ENCODE data around the gene MMP15.
"Not testable (repeated sequence)": the region's sequence is repeated elsewhere in the genome, so short reads cannot be mapped to it uniquely, and the experiment has no call there.

Gene MMP15

DNA sequence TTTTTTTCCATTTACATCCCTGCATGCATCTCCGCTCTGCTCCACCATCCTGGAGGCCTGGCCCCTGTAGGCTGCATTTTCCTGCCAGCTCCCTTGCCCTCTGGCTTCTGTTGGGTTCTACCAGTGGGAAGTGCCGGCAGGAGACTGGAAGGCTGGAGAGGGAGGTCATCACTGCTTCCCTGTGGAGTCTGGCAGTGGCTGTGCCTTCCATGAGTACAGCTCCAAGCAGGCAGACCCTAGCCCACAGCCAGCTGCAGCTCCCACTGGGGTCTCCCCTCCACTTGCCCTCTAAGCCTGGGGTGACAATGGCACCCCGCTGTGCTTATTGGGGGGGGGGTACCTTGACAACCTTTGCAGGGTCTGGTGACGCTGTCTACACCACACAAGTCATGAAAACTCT lies 37.3 kb downstream of the MMP15 start:
- no peak for DNase-seq (ENCODE audit: low read depth)
- TF ChIP-seq, protein P1, sequence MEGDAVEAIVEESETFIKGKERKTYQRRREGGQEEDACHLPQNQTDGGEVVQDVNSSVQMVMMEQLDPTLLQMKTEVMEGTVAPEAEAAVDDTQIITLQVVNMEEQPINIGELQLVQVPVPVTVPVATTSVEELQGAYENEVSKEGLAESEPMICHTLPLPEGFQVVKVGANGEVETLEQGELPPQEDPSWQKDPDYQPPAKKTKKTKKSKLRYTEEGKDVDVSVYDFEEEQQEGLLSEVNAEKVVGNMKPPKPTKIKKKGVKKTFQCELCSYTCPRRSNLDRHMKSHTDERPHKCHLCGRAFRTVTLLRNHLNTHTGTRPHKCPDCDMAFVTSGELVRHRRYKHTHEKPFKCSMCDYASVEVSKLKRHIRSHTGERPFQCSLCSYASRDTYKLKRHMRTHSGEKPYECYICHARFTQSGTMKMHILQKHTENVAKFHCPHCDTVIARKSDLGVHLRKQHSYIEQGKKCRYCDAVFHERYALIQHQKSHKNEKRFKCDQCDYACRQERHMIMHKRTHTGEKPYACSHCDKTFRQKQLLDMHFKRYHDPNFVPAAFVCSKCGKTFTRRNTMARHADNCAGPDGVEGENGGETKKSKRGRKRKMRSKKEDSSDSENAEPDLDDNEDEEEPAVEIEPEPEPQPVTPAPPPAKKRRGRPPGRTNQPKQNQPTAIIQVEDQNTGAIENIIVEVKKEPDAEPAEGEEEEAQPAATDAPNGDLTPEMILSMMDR (IDR thresholded peaks at IDR 0.05; ENCODE audit: insufficient read depth, low read depth, low read length, missing control alignments): no peak
- no peak overlapping the region for H3K4me3 ChIP-seq (ENCODE audit: low read depth, low read length)

DNA sequence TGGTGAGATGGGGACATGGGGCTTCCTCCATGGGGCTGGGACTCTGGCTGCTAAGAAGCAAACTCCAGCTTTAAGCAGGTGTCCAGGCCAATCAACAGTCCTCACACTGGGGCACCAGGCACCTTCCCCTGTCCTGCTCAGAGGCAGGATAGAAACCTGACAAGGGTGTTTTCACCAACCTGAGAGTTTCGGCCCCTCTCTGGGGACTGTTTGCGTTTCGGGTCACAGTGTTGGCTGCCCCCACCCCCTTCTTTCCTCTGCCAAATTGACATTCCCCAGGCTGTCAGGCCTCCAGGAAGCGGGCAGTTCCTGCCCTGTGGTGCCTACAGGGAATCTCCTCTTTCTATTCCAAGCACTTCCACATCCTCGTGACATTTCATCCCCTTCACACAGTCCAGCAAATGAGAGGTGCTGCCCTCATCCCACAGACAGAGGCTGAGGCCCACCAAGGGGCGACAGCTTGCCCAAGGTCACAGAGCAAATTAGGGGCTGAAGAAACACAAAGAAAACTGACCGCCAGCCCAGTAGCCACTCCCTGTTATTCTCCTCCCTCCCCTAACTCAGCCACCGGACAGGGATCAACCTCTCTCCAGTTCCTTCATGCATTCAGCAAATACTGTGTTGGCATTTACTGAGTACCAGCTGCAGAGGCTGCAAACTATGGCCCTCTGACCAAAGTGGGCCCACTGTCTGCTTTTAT lies 38.0 kb downstream of the MMP15 start:
- TF ChIP-seq, protein P1 (IDR thresholded peaks at IDR 0.05; ENCODE audit: insufficient read depth, low read depth, low read length, missing control alignments): no peak
- peak; percentile 52 for DNase-seq (ENCODE audit: low read depth)
- H3K4me3 ChIP-seq (ENCODE audit: low read depth, low read length): no peak overlapping the region

DNA sequence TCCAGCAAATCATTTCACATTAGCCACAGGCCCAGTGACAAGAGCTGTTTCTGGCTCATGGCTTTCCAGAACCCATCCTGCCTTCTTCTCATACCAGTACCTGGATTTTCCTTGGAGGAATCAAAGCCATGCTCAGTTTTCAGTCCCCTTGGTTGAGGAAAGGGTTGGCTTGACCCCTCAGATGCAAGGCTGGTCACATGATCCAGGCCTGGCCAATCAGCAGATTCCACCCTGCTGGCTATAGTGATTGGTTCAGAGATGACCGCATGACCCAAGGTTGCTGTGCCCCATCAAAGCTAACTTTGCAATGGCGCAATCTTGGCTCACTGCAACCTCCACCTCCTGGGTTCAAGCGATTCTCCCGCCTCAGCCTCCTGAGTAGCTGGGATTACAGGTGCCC lies 45.0 kb downstream of the MMP15 start:
- H3K4me3 ChIP-seq (ENCODE audit: low read depth, low read length): no peak overlapping the region
- TF ChIP-seq, protein P1 (IDR thresholded peaks at IDR 0.05; ENCODE audit: insufficient read depth, low read depth, low read length, missing control alignments): no peak
- DNase-seq (ENCODE audit: low read depth): no peak

DNA sequence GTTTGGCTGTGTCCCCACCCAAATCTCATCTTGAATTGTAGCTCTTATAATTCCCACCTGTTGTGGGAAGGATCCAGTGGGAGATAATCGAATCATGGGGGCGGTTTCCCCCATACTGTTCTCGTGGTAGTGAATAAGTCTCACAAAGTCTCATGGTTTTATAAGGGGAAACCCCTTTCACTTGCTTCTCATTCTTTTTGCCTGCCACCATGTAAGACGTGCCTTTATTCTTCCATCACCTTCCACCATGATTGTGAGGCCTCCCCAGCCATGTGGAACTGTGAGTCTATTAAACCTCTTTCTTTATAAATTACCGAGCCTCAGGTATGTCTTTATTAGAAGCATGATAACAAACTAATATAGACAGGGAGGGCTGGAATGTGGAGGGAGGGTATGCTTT lies 46.6 kb downstream of the MMP15 start:
- H3K4me3 ChIP-seq (ENCODE audit: low read depth, low read length); DNase-seq (ENCODE audit: low read depth): not testable (repeated sequence)

DNA sequence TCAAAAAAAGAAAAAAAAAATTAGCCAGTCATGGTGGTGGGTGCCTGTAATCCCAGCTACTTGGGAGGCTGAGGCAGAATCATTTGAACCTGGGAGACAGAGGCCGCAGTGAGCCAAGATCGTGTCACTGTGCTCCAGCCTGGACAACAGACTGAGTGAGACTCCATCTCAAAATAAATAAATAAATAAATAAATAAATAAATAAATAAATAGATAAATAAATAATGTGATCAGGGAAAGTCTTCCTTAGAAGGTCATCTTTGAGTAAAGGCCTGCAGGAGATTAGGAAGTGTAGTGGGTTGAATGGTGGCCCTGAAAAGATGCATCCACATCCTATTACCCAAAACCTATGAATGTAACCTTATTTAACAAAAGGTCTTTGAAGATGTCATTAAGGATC lies 47.5 kb downstream of the MMP15 start:
- not testable (repeated sequence) for DNase-seq (ENCODE audit: low read depth); H3K4me3 ChIP-seq (ENCODE audit: low read depth, low read length)

DNA sequence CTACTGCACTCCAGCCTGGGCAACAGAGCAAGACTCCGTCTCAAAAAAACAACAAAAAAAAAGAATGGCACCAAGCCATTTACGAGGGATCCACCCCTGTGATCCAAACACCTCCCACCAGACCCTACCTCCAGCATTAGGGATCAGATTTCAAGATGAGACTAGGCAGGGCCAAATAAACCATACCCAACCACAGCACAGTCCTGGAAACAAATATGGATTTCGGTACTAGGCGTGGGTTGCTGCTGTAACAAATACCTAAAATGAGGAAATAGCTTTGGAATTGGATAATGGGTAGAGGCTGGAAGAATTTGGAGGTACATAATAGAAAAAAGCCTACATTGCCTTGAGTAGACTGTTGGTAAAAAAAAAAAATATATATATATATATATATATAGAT lies 49.1 kb downstream of the MMP15 start:
- TF ChIP-seq, protein P1 (IDR thresholded peaks at IDR 0.05; ENCODE audit: insufficient read depth, low read depth, low read length, missing control alignments): no peak
- H3K4me3 ChIP-seq (ENCODE audit: low read depth, low read length): no peak overlapping the region
- DNase-seq (ENCODE audit: low read depth): no peak

DNA sequence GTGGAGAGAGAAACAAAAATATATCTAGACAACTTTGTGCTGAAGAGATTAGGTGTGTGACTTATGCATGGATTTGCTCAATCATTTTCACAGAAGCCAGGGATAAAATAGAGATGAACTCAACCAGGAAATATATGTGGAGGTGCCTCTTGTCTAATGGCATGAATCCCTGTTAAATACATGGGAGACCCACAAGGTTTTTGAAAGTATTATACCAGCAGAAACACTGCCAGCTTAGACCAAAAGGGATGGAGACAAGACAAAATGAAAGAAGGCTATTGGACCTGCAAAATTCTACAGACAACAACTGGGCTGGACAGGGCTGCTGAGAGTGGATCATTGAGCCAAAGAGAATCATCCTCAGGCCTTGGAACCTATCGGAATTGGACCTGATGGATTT lies 51.0 kb downstream of the MMP15 start:
- no peak for DNase-seq (ENCODE audit: low read depth)
- no peak overlapping the region for H3K4me3 ChIP-seq (ENCODE audit: low read depth, low read length)
- TF ChIP-seq, protein P1 (IDR thresholded peaks at IDR 0.05; ENCODE audit: insufficient read depth, low read depth, low read length, missing control alignments): no peak

DNA sequence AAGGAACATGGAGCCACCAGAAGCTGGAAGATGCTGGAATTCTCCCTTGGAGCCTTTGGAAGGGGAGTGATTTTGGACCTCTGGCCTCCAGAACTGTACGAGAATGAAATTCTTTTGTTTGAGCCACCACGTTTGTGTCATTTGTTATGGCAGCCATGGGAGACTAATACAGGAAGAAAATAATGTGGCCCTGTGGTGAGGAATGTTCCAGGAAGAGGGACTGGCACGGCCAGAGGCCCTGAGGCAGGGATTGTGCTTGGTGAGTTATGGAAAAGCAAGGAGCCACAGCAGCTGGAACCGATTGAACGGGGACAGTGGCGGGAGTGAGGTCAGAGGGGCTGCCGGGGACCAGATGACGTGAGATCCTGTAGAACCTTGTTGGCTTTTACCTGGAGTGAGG lies 52.2 kb downstream of the MMP15 start:
- TF ChIP-seq, protein P1 (IDR thresholded peaks at IDR 0.05; ENCODE audit: insufficient read depth, low read depth, low read length, missing control alignments): no peak
- no peak overlapping the region for H3K4me3 ChIP-seq (ENCODE audit: low read depth, low read length)
- DNase-seq (ENCODE audit: low read depth): no peak

DNA sequence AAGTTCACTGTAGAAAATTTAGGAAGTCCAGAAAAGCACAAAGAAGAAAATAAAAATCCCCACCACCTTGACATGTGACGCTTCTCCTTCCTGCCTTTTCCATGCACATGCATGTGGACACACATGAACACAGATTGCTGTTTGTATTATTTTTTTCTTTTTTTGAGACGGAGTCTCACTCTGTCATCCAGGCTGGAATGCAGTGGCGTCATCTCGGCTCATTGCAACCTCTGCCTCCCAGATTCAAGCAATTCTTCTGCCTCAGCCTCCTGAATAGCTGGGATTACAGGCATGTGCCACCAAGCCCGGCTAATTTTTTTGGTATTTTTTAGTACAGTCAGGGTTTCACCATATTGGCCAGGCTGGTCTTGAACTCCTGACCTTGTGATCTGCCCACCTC lies 55.1 kb downstream of the MMP15 start:
- not testable (repeated sequence) for H3K4me3 ChIP-seq (ENCODE audit: low read depth, low read length); DNase-seq (ENCODE audit: low read depth)

Data from GM12865 (cell line).